H1 (cell line): Measurements from ENCODE around the gene ISG20L2.
A peak's percentile ranks its signal among the peaks of the same experiment; 100 is the strongest.

Experiments used
- CHD1 ChIP-seq: IDR thresholded peaks from 2 replicates; pipeline ENCODE4 v1.6.1; 2012; ENCODE audit warnings: low read depth, low read length, improper control_type of control experiment
- CHD2 ChIP-seq: IDR thresholded peaks from 2 replicates; pipeline ENCODE4 v1.6.1; 2012; ENCODE audit warnings: low read length, improper control_type of control experiment
- EP300 ChIP-seq, 2 experiments: IDR thresholded peaks; 1 replicate in 1 of 2; 2 replicates in 1 of 2; pipeline ENCODE4 v1.6.1; 2011 to 2012; ENCODE audit warnings: low read depth in 2 of 2, low read length in 2 of 2, mild to moderate bottlenecking in 2 of 2, borderline replicate concordance in 1 of 2, inconsistent platforms in 1 of 2, moderate library complexity in 1 of 2
- EZH2 ChIP-seq: fragments of 200-600 bp; sonication (generic); IDR thresholded peaks from 2 replicates; pipeline ENCODE4 v1.7.1; 2012; ENCODE audit warnings: low read depth, mild to moderate bottlenecking, moderate library complexity, low read length, inconsistent platforms; ENCODE audit not compliant: severe bottlenecking
- FOSL1 ChIP-seq: IDR thresholded peaks from 2 replicates; pipeline ENCODE4 v1.6.1; 2011; ENCODE audit warnings: mild to moderate bottlenecking, low read depth, low read length, moderate library complexity; ENCODE audit not compliant: insufficient read depth
- HDAC2 ChIP-seq, 2 experiments: fragments of 300-600 bp in 1 of 2; sonication (generic) in 1 of 2; IDR thresholded peaks; 2 replicates each; pipeline ENCODE4 v1.6.1; 2011 to 2012; ENCODE audit warnings: low read depth in 2 of 2, low read length in 2 of 2, mild to moderate bottlenecking in 2 of 2, moderate library complexity in 2 of 2, borderline replicate concordance in 1 of 2, inconsistent platforms in 1 of 2
- JUND ChIP-seq: IDR thresholded peaks from 2 replicates; pipeline ENCODE4 v1.6.1; 2011; ENCODE audit warnings: mild to moderate bottlenecking, improper control_type of control experiment, low read length
- POLR2A ChIP-seq, 2 experiments: IDR thresholded peaks; 1 replicate in 1 of 2; 2 replicates in 1 of 2; pipeline ENCODE4 v1.6.1; 2011; ENCODE audit warnings: low read depth in 2 of 2, low read length in 2 of 2, mild to moderate bottlenecking in 2 of 2; ENCODE audit errors: control extremely low read depth in 1 of 2
- SP2 ChIP-seq: IDR thresholded peaks from 2 replicates; pipeline ENCODE4 v1.6.1; 2012; ENCODE audit warnings: mild to moderate bottlenecking, low read length, inconsistent platforms
- SRF ChIP-seq: IDR thresholded peaks from 2 replicates; pipeline ENCODE4 v1.6.1; 2011; ENCODE audit warnings: mild to moderate bottlenecking, low read depth, low read length, moderate library complexity
- TAF1 ChIP-seq: IDR thresholded peaks from 2 replicates; pipeline ENCODE4 v1.6.1; 2011; ENCODE audit warnings: mild to moderate bottlenecking, low read depth, low read length
- TCF12 ChIP-seq: IDR thresholded peaks from 2 replicates; pipeline ENCODE4 v1.6.1; 2011; ENCODE audit warnings: low read depth, mild to moderate bottlenecking, low read length
- TF ChIP-seq, protein P1 (sequence below), 3 experiments: IDR thresholded peaks; 1 replicate in 2 of 3; 2 replicates in 1 of 3; pipeline versions ENCODE4 v1.5.1 to v1.6.1; 2011; ENCODE audit warnings: low read length in 3 of 3, mild to moderate bottlenecking in 3 of 3, inconsistent platforms in 2 of 3, low read depth in 1 of 3, moderate library complexity in 1 of 3; ENCODE audit not compliant: insufficient read depth in 1 of 3; ENCODE audit errors: control extremely low read depth in 1 of 3

DNA sequence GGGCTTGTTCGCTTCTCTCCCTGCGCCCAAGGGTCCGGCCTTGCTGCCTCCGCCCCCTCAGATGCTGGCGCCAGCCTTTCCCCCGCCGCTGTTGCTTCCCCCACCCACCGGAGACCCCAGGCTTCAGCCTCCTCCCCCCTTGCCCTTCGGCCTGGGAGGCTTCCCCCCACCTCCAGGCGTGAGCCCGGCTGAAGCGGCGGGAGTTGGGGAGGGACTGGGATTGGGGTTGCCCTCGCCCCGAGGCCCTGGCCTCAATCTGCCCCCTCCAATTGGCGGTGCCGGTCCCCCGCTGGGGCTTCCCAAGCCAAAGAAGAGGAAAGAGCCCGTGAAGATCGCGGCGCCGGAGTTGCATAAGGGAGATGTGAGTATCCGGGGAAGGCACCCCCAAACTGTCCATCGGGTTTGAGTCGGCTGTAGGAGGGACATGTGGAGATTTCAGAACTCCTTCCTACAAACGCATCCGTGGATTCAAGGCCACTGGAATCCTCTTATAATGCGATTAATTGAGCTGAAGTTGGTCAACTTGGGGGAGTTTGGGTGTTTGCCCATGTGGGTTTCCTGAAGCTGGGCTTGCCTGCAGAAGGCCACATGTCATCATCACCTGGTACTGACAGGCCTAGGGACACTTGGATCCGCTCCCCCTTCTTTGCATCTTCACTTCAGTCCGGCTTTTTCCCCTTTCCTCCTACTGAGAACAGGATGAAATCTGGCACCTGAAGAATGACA lies 39.5 kb upstream of the ISG20L2 start:
- no peak for TF ChIP-seq TCF12
- no peak for TF ChIP-seq FOSL1
- no peak for TF ChIP-seq CHD1
- peak in 1 of 2 experiments; percentile 57; a peak in 2 of 3 replicates for TF ChIP-seq POLR2A (IDR thresholded peaks at IDR 0.05; ENCODE audit: control extremely low read depth in 1 of 2, low read depth in 2 of 2, low read length in 2 of 2)
- no peak for TF ChIP-seq SP2
- TF ChIP-seq, protein P1, sequence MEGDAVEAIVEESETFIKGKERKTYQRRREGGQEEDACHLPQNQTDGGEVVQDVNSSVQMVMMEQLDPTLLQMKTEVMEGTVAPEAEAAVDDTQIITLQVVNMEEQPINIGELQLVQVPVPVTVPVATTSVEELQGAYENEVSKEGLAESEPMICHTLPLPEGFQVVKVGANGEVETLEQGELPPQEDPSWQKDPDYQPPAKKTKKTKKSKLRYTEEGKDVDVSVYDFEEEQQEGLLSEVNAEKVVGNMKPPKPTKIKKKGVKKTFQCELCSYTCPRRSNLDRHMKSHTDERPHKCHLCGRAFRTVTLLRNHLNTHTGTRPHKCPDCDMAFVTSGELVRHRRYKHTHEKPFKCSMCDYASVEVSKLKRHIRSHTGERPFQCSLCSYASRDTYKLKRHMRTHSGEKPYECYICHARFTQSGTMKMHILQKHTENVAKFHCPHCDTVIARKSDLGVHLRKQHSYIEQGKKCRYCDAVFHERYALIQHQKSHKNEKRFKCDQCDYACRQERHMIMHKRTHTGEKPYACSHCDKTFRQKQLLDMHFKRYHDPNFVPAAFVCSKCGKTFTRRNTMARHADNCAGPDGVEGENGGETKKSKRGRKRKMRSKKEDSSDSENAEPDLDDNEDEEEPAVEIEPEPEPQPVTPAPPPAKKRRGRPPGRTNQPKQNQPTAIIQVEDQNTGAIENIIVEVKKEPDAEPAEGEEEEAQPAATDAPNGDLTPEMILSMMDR (IDR thresholded peaks at IDR 0.05; ENCODE audit: control extremely low read depth in 1 of 3, insufficient read depth in 1 of 3, low read depth in 1 of 3, low read length in 3 of 3) = no peak
- TF ChIP-seq EZH2 = no peak
- no peak for TF ChIP-seq EP300 (IDR thresholded peaks at IDR 0.05; ENCODE audit: borderline replicate concordance in 1 of 2, low read depth in 2 of 2, low read length in 2 of 2)
- no peak for TF ChIP-seq SRF
- TF ChIP-seq HDAC2 (IDR thresholded peaks at IDR 0.05; ENCODE audit: borderline replicate concordance in 1 of 2, low read depth in 2 of 2, low read length in 2 of 2) = no peak
- no peak for TF ChIP-seq CHD2
- no peak for TF ChIP-seq TAF1
- TF ChIP-seq JUND = no peak
